GM12892 (cell line): Measurements from ENCODE around the gene LYSMD2.

Source experiments
- DNase-seq: peaks from one replicate; pipeline ENCODE4 v3.0.0; 2011; ENCODE audit not compliant: insufficient read length
- FAIRE-seq: peaks from 2 replicates; lab custom pipeline; 2011; peaks lifted over from hg19 to GRCh38; lab: Jason Lieb, UNC
- POLR2A ChIP-seq: IDR thresholded peaks from 2 replicates; pipeline ENCODE4 v1.6.1; 2011; ENCODE audit warnings: low read depth, low read length, control low read depth
- POLR2AphosphoS5 ChIP-seq: IDR thresholded peaks from 2 replicates; pipeline ENCODE4 v1.6.1; 2011; ENCODE audit warnings: low read depth, low read length, control low read depth
- TAF1 ChIP-seq: IDR thresholded peaks from 2 replicates; pipeline ENCODE4 v1.6.1; 2011; ENCODE audit warnings: low read depth, mild to moderate bottlenecking, control low read depth, low read length, borderline replicate concordance

LYSMD2 gene

DNA sequence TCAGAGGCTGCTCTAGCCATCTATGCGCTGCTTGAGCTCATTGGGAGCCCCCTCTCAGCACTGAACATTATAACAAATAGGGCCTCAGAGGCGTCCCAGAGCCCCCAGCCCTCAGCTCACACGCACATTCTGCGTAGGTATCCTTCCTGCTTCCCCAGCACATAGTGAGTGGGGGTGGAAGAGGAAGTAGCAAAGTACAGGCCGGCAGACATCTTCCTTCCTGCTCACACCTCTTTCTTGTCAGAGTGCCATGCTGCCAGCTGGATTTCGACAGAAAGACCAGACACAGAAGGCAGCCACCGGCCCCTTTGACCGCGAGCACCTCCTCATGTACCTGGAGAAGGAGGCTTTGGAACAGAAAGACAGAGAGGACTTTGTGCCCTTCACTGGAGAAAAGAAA, 30.6 kb upstream of the LYSMD2 start:
- TF ChIP-seq TAF1 (no peak), POLR2AphosphoS5 (no peak), POLR2A (no peak)
- no peak for DNase-seq
- FAIRE-seq, result no peak

DNA sequence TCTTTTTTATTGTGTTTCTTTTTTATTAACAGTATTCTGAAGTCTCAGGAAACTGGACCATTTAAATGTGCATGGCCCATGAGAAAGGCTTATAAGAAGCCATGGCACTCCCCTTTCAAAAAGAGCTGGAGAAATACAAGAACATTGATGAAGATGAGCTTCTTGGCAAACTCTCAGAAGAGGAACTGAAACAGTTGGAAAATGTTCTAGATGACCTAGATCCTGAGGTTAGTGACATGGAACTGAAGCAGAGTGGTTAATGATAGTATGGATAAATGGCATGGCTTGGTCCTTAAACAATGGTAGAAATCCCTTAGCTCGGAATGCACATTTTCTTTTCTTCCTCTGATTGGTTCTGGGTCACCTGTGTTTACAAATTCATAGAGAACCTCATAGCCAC, 28.9 kb upstream of the LYSMD2 start:
- FAIRE-seq, result no peak
- DNase-seq, result no peak
- TF ChIP-seq POLR2AphosphoS5, result no peak

DNA sequence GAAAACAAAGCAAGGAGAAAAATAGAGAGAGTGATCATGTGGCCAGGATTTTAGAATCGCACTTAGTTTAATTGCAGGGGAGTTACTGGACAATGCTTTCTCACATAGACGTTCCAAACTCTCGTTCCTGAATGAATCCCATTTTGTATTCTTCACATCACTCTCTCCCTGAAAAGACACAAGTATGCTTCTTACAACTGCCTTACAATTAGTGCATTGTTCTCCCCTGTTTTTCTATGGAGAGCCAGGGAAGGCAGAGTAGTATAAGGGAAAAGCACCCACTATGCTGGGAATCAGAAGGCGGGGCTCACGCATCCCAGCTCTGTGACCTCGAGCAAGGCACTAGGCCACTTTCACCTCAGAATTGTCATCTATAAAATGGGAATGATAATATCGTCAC, 28.3 kb upstream of the LYSMD2 start:
- DNase-seq, result no peak
- no peak for FAIRE-seq
- no peak for TF ChIP-seq TAF1
- no peak for TF ChIP-seq POLR2AphosphoS5
- TF ChIP-seq POLR2A, result no peak

DNA sequence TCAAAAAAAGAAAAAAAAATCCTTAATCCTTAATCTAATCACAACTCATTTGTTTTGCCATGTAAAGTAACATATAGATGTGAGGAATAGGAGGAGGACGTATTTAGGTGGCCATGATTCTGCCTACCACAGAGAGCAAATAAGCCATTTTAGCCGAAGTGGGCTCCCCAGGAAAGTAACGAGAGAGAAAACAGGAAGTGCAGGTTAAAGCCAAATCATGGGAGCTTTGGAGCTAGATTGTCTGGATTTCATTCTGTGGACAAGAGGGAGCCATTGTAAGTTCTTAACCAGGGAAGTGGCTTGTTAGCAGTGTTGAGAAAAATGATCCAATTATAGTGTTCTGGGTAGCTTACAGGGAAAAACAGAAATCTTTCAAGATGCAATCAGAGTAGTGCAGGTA, 23.4 kb upstream of the LYSMD2 start:
- no peak for TF ChIP-seq POLR2A
- TF ChIP-seq POLR2AphosphoS5, result no peak
- TF ChIP-seq TAF1, result no peak
- FAIRE-seq (no peak), DNase-seq (no peak)

DNA sequence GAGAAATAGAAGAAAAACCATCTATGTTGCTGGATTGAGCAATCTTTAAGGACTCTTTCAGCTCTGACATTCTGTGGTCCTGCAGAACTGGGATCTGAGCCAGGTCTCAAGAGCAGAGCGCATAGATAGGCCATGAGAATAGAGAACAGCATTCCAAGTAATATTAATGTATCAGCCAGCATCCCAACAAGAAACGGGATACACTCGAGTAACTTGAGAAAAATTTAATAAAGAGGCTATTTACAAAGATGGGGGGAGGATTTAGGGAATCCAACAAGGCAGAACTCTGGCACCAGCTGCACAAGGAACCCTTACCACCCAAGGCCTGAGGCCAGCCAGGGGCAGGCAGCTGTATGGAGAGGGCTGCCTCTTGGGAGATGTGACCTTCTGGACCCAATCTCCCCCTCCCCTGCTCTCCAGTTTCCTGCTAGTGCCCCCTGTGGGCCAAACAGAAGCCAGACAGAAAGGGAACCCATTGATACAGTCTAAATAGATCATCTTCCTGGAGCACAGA, 22.2 kb upstream of the LYSMD2 start:
- DNase-seq, result no peak
- TF ChIP-seq TAF1 (no peak), POLR2AphosphoS5 (no peak), POLR2A (no peak)
- FAIRE-seq, result no peak

DNA sequence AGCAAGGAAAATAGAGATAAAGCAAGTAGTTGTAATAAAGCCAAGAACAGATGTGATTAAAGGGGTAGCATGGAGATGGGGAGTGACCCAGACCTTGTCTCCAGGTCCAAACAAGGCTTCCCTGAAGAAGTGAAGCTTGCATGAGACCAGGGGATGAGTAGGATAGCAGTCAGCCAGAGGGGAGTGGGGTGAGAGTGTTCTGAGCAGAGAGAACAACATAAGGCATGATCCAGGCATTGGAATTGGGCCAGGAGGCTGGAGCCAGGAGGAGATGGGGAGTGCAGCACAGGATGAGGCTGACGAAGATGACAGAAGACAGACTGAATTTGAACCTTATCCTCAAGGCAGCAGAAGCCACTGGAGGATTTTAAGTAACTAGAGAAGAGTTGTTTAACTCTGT, 21.2 kb upstream of the LYSMD2 start:
- TF ChIP-seq POLR2AphosphoS5, result no peak
- no peak for TF ChIP-seq TAF1
- TF ChIP-seq POLR2A, result no peak
- DNase-seq (no peak), FAIRE-seq (no peak)

DNA sequence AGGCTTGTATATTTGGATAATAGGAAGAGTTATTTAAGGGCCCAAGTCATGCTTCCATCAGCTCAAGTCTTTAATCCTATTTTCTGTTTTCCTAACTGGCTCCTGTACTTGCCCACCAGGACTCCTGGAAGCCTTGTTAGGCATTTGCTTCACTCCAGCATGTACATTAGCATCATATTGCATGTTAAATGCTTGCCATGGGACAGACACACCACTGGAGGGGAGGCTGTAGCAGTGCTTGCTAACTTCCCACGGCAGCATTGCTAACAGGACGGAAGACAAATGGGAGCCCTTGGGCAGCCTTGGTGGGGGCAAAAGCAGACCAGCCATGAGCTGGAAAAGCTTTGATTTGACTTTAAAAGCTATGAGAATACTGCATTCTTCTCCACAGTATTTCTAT, 20.0 kb upstream of the LYSMD2 start:
- TF ChIP-seq TAF1 (no peak), POLR2AphosphoS5 (no peak), POLR2A (no peak)
- FAIRE-seq, result no peak

DNA sequence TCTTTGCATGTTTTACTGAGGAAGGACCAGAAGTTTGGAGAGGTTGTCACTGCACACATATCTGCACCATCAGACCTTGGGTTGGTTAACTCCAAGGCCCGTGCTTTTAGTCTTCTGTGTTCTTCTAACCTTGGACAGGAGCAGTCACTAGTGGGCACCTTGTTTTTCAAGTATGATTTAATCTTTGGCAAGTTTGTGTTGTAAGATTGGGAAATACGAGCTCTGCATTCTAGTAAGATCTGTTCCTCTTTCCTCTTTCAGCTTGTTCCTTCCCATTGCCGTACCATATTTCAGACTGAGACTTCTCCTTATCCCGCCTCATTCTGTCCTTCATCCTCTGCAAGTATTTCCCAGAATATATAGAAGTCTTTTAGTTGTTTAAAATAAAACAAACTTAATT, 19.0 kb upstream of the LYSMD2 start:
- TF ChIP-seq POLR2A (no peak), POLR2AphosphoS5 (no peak), TAF1 (no peak)
- no peak for DNase-seq
- no peak for FAIRE-seq

More for the DNA sequence above, 20.0 kb upstream of the LYSMD2 start:
- DNase-seq, result no peak

DNA sequence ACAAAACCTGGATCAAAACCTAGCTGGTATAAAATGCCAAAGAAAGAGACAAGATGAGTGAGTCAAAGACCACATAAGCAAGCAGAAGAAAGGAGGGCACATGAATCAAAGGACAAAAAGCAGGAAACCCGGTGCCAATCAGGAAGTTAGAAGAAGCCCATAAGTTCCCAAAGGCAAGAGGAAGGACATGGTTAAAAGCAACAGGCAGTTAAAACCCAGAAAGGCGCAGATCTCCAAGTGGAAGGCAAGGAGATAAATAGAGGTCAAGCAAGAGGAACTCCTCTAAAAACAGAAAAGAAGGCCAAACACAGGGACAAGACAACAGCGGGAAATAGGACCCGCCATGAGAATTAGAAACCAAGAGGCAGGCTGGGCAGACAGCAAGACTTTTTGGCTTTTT, 18.3 kb upstream of the LYSMD2 start:
- TF ChIP-seq TAF1, result no peak
- no peak for TF ChIP-seq POLR2A
- TF ChIP-seq POLR2AphosphoS5, result no peak
- FAIRE-seq, result no peak
- no peak for DNase-seq

DNA sequence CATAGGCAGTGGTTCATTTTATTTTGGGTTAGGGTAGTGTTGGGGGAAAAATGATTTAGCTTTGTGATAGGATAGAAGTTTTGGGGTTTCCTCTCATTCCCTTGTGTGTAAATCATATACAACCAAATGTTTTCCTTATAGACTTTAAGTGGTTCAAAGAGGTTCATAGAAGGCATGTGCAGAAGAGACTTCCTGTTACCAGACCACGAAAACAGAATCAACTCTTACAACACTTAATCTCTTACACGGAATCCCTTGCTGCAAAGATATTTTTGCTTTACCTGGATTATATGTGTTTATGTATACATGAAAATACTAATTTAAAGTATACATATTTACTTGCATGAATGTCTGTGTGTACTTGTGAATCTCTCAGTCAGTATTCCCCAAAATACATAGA, 16.8 kb upstream of the LYSMD2 start:
- DNase-seq, result no peak
- no peak for TF ChIP-seq POLR2A
- no peak for TF ChIP-seq TAF1
- TF ChIP-seq POLR2AphosphoS5, result no peak
- FAIRE-seq, result no peak

DNA sequence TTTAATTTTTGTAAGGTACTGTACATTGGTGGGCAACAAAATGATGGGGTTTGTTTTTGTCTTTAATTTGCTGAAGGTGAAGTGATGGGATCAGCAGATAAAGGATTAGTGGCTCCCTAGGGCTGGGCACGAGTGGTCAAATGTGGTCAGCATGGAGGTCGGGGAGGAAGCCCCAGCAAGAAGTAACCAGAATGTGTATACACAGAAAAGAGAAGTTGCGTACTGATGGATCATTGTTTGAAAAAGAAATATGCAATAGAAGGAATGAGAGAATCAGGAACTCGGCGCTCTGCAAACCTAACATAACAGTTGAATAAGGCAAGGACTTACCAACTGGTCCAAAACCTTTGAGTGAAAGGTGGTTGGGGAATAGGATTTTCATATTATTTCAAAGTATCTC, 15.4 kb upstream of the LYSMD2 start:
- DNase-seq (no peak), FAIRE-seq (peak; percentile 38)
- no peak for TF ChIP-seq POLR2AphosphoS5
- no peak for TF ChIP-seq POLR2A
- TF ChIP-seq TAF1, result no peak

DNA sequence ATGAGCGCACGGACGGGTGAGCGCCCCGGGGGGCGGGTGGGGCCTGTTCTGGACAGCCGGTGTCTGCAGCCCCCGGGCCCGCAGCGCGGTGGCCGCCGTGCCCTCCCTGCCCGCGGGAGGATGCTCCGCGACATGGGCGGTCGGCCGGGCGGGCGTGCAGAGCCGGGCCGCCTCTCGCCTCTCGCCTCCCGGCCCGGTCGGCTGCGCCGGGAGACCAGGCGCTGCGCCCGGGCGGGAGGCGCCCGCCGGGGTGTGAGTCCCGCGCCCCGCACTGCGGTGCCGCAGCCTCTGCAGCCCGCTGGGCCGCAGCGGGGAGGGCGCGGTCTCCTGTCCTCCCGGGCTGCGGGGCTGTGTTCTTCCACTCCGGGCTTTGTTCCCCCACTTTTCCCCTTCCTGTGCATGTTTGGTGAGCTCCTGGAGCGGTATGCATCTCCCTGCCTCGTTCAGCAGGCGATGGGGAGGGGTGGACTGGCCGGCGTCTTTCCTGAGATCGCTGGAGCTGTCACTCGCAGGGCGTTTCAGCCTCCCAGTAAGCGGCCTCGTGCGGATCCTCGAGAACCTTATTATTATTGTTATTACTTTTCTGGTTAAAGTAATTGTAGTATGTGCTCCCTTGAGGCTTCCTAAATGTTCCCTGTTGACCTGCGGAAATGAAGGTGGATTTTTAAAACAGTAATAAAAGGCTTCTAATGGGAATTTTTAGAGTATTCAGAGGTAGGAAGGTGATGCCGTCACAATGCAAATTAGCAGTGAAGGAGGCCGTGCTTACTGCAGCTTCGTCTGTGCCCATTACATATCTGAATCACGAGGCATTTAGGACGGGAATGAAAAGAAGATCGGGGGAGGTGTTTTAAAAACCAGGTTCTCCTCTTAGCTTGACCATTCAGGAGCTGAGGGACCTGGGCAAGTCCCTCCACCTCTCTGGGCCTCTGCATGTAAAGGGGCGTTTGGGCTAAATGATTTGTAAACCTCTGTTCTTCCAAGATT, 14.5 kb upstream of the LYSMD2 start:
- TF ChIP-seq TAF1, result no peak
- TF ChIP-seq POLR2A, result peak; percentile 49; the same call in 1 of the 2 replicates
- no peak; the same call in 1 of the 2 replicates for TF ChIP-seq POLR2AphosphoS5
- DNase-seq (peak; percentile 35), FAIRE-seq (peak; percentile 80)
